ENCODE data around the gene MIEF1.
A peak's percentile ranks its signal among the peaks of the same experiment; 100 is the strongest.

MIEF1 gene

DNA sequence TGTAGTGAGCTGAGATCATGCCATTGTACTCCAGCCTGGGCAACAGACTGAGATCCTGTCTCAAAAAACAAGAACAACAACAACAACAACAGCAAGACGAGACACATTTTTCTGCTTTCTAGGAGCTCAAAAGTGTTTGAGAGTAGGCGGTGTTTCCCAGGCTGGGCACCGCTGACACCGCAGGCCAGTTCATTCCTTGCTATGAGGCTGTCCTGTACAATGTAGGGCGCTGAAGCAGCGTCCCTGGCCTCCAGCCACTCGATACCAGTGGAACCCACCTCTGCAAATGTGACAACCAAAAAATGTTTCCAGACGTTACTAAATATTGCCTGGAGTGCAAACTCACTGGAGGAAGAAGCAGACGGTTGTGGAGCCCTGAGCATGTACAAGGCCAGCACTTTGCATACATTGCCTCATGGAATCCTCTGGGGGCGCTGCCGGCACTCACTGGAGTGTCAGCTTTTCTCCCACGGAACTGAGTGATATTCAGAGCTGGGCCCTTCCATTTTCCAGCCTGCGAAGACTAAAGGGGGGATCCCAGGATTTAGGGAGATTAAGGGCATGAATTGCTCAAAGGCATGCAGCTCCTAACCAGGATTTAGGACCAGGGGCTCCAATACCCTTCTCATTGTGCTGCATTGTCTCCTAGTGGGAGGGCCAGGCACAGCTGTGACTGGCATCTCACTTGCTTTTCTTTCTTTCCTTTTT, 5.8 kb upstream of the MIEF1 start:
- TF ChIP-seq, protein P1, sequence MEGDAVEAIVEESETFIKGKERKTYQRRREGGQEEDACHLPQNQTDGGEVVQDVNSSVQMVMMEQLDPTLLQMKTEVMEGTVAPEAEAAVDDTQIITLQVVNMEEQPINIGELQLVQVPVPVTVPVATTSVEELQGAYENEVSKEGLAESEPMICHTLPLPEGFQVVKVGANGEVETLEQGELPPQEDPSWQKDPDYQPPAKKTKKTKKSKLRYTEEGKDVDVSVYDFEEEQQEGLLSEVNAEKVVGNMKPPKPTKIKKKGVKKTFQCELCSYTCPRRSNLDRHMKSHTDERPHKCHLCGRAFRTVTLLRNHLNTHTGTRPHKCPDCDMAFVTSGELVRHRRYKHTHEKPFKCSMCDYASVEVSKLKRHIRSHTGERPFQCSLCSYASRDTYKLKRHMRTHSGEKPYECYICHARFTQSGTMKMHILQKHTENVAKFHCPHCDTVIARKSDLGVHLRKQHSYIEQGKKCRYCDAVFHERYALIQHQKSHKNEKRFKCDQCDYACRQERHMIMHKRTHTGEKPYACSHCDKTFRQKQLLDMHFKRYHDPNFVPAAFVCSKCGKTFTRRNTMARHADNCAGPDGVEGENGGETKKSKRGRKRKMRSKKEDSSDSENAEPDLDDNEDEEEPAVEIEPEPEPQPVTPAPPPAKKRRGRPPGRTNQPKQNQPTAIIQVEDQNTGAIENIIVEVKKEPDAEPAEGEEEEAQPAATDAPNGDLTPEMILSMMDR (IDR thresholded peaks at IDR 0.05; ENCODE audit: insufficient read depth, low read length), result peak; percentile 93
- TF ChIP-seq POLR2AphosphoS5 (IDR thresholded peaks at IDR 0.05; ENCODE audit: low read depth) (no peak), GABPA (IDR thresholded peaks at IDR 0.05; ENCODE audit: low read depth) (no peak)
- Histone ChIP-seq H3K4me3 (replicated peaks; ENCODE audit: insufficient read depth, low read length) (no peak overlapping the region), H3K27me3 (ENCODE audit: insufficient read depth, poor library complexity, severe bottlenecking) (no peaks in the 10 kb centered on the region), H3K27ac (replicated peaks) (peak overlapping the region; percentile 48)
- DNase-seq (ENCODE audit: low read depth in 1 of 2, low spot score in 1 of 2), result peak; percentile 62 to 89

DNA sequence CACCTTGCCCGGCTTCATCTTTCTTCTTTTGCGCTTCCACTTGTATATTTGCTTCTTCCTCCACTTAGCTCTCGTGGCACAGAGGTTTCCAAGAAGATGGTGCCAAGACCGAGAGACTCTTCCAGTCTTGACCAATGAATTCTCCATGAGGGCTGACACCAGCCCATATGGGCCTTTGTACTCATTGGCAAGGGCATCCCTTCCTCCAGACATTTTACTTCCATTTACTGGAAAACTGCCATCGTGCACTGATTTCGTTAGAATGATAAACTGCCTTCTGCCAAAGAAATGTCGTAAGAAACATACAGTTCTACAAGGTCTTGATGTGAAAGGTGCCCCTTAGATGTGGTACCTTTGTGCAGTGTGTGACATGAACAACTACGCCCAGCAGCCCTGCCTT, 4.7 kb upstream of the MIEF1 start:
- H3K27ac ChIP-seq (replicated peaks), result no peak overlapping the region
- DNase-seq (ENCODE audit: low read depth in 1 of 2, low spot score in 1 of 2), result no peak
- TF ChIP-seq GABPA (IDR thresholded peaks at IDR 0.05; ENCODE audit: low read depth) (no peak), POLR2AphosphoS5 (IDR thresholded peaks at IDR 0.05; ENCODE audit: low read depth) (no peak), SPI1 (IDR thresholded peaks at IDR 0.05; ENCODE audit: borderline replicate concordance, low read depth) (no peak)
- TF ChIP-seq, protein P2, sequence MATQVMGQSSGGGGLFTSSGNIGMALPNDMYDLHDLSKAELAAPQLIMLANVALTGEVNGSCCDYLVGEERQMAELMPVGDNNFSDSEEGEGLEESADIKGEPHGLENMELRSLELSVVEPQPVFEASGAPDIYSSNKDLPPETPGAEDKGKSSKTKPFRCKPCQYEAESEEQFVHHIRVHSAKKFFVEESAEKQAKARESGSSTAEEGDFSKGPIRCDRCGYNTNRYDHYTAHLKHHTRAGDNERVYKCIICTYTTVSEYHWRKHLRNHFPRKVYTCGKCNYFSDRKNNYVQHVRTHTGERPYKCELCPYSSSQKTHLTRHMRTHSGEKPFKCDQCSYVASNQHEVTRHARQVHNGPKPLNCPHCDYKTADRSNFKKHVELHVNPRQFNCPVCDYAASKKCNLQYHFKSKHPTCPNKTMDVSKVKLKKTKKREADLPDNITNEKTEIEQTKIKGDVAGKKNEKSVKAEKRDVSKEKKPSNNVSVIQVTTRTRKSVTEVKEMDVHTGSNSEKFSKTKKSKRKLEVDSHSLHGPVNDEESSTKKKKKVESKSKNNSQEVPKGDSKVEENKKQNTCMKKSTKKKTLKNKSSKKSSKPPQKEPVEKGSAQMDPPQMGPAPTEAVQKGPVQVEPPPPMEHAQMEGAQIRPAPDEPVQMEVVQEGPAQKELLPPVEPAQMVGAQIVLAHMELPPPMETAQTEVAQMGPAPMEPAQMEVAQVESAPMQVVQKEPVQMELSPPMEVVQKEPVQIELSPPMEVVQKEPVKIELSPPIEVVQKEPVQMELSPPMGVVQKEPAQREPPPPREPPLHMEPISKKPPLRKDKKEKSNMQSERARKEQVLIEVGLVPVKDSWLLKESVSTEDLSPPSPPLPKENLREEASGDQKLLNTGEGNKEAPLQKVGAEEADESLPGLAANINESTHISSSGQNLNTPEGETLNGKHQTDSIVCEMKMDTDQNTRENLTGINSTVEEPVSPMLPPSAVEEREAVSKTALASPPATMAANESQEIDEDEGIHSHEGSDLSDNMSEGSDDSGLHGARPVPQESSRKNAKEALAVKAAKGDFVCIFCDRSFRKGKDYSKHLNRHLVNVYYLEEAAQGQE (IDR thresholded peaks at IDR 0.05; ENCODE audit: insufficient replicate concordance, low read depth), result no peak
- TF ChIP-seq, protein P1 (IDR thresholded peaks at IDR 0.05; ENCODE audit: insufficient read depth, low read length), result no peak
- no peaks in the 10 kb centered on the region for H3K27me3 ChIP-seq (ENCODE audit: insufficient read depth, poor library complexity, severe bottlenecking)
- no peak overlapping the region for H3K4me3 ChIP-seq (replicated peaks; ENCODE audit: insufficient read depth, low read length)

DNA sequence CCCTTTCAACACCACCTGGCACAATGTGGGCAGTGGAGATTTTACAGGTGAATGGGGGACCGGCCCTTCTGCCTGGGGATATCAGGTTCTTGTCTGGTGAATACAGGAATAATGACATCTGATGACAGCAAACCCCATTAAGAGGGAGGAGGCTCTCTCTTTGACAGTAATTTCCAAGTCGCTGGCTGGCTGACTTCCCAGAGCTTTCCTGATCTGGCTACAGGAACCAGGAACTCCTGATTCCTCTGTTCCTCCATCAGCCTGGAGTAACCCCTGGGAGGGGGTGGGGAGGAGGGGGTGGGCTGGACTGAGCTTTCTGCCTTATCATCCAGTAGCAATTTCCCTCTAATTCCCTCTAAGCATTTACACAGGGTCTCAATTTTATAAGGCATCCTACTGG, 3.7 kb upstream of the MIEF1 start:
- no peak overlapping the region for H3K4me3 ChIP-seq (replicated peaks; ENCODE audit: insufficient read depth, low read length)
- no peak overlapping the region for H3K27ac ChIP-seq (replicated peaks)
- no peaks in the 10 kb centered on the region for H3K27me3 ChIP-seq (ENCODE audit: insufficient read depth, poor library complexity, severe bottlenecking)
- TF ChIP-seq SPI1 (IDR thresholded peaks at IDR 0.05; ENCODE audit: borderline replicate concordance, low read depth) (no peak), POLR2AphosphoS5 (IDR thresholded peaks at IDR 0.05; ENCODE audit: low read depth) (no peak), GABPA (IDR thresholded peaks at IDR 0.05; ENCODE audit: low read depth) (no peak)
- TF ChIP-seq, protein P1 (IDR thresholded peaks at IDR 0.05; ENCODE audit: insufficient read depth, low read length), result no peak
- TF ChIP-seq, protein P2 (IDR thresholded peaks at IDR 0.05; ENCODE audit: insufficient replicate concordance, low read depth), result no peak
- no peak for DNase-seq (ENCODE audit: low read depth in 1 of 2, low spot score in 1 of 2)

DNA sequence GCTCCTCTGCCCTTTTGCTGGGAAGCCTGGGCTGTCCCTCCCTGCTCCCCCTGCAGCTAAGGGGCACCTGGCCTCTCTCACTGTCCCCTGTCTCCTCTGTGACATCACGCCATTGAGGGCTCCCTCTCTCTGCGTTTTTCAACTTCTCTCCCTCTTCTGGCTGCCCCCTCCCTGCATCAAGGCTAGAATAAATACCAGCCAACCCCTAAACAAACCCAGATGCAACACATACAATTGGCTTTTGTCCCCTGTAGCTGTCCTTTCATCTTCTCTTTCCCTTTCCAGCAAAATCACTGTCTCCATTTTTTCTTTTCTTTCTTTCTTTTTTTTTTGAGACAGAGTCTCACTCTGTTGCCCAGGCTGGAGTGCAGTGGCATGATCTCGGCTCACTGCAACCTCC, 3.3 kb upstream of the MIEF1 start:
- no peak for DNase-seq (ENCODE audit: low read depth in 1 of 2, low spot score in 1 of 2)
- H3K4me3 ChIP-seq (replicated peaks; ENCODE audit: insufficient read depth, low read length), result no peak overlapping the region
- no peaks in the 10 kb centered on the region for H3K27me3 ChIP-seq (ENCODE audit: insufficient read depth, poor library complexity, severe bottlenecking)
- TF ChIP-seq, protein P1 (IDR thresholded peaks at IDR 0.05; ENCODE audit: insufficient read depth, low read length), result no peak
- no peak for TF ChIP-seq POLR2AphosphoS5 (IDR thresholded peaks at IDR 0.05; ENCODE audit: low read depth)
- TF ChIP-seq, protein P2 (IDR thresholded peaks at IDR 0.05; ENCODE audit: insufficient replicate concordance, low read depth), result no peak
- no peak for TF ChIP-seq GABPA (IDR thresholded peaks at IDR 0.05; ENCODE audit: low read depth)
- TF ChIP-seq SPI1 (IDR thresholded peaks at IDR 0.05; ENCODE audit: borderline replicate concordance, low read depth), result no peak
- H3K27ac ChIP-seq (replicated peaks), result no peak overlapping the region

Measured in HL-60 (cell line).